ENCODE data around the gene CLCN4. TPM values are rescaled to one million over a fixed set of nuclear protein-coding genes. Genes with fewer than 3 reads are reported as not detected.

The CLCN4 gene
- total RNA-seq, 1 donor from 2014 or later = 13.8 TPM

- no peak for TF ChIP-seq CTCF (IDR thresholded peaks at IDR 0.05)
- peak overlapping the region; percentile 65 for H3K27ac ChIP-seq
- no peaks in the 10 kb centered on the region for H3K9me3 ChIP-seq
- intact Hi-C loops (cut with DNase I) = loop anchor here (10.0 kb wide), 1 partner anchor 96 kb away; no protein-coding TSS in a partner anchor
- H3K36me3 ChIP-seq = peaks cover 8% of the 10 kb centered on the region
- H3K4me1 ChIP-seq = peaks cover 39% of the 10 kb centered on the region
- H3K4me3 ChIP-seq = no peak overlapping the region
- peak; percentile 49 to 75 for ATAC-seq
- DNase-seq = no peak
- no peaks in the 10 kb centered on the region for H3K27me3 ChIP-seq (ENCODE audit: low read depth)
These were observed 45.8 kb upstream of the CLCN4 start for GRCh38 chrX:10110984-10111363.

- no peaks in the 10 kb centered on the region for H3K27me3 ChIP-seq (ENCODE audit: low read depth)
- ATAC-seq (peak; percentile 24 to 68), DNase-seq (no peak)
- H3K4me1 ChIP-seq = peaks cover 39% of the 10 kb centered on the region
- no peaks in the 10 kb centered on the region for H3K9me3 ChIP-seq
- peak overlapping the region; percentile 65 for H3K27ac ChIP-seq
- intact Hi-C loops (cut with DNase I) = loop anchor here (10.0 kb wide), 1 partner anchor 97 kb away; no protein-coding TSS in a partner anchor
- no peak for TF ChIP-seq CTCF (IDR thresholded peaks at IDR 0.05)
- H3K36me3 ChIP-seq = peaks cover 9% of the 10 kb centered on the region
- H3K4me3 ChIP-seq = no peak overlapping the region
These were observed 45.2 kb upstream of the CLCN4 start for GRCh38 chrX:10111364-10112148.

DNA sequence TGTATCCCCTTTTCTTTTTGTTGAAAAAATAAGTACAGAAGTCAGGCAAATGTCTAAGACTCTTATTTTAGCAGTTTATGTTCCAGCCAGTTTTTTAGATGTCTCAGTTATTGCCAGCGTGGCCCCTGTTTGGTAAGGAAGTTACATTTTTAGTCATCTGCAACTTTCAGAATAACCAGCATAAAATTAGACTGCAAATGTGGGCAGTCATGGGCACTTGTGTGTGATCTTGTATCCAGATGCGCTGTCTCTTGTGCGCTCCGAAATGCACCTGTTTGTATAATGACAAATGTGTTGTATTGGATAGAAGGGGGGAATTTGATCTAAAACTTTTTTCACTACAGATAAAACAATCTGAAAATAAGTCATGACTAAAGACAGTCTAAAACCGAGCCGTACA, 44.3 kb upstream of the CLCN4 start:
- no peak for DNase-seq
- Histone ChIP-seq H3K27me3 (ENCODE audit: low read depth) (no peaks in the 10 kb centered on the region), H3K4me3 (no peak overlapping the region), H3K9me3 (no peaks in the 10 kb centered on the region), H3K4me1 (peaks cover 39% of the 10 kb centered on the region), H3K27ac (peak overlapping the region; percentile 65), H3K36me3 (peaks cover 19% of the 10 kb centered on the region)
- TF ChIP-seq CTCF (IDR thresholded peaks at IDR 0.05) = no peak
- intact Hi-C loops (cut with DNase I) = loop anchor here (10.0 kb wide), 1 partner anchor 98 kb away; no protein-coding TSS in a partner anchor
- ATAC-seq = no peak

- no peaks in the 10 kb centered on the region for H3K9me3 ChIP-seq
- H3K27ac ChIP-seq = no peak overlapping the region
- ATAC-seq (no peak), DNase-seq (no peak)
- peaks cover 19% of the 10 kb centered on the region for H3K36me3 ChIP-seq
- H3K4me1 ChIP-seq = peaks cover 19% of the 10 kb centered on the region
- TF ChIP-seq CTCF (IDR thresholded peaks at IDR 0.05) = no peak
- H3K4me3 ChIP-seq = no peak overlapping the region
- H3K27me3 ChIP-seq (ENCODE audit: low read depth) = no peaks in the 10 kb centered on the region
- intact Hi-C loops (cut with DNase I) = loop anchor here (10.0 kb wide), 1 partner anchor 100 kb away; no protein-coding TSS in a partner anchor
These were observed 41.7 kb upstream of the CLCN4 start for GRCh38 chrX:10115082-10115481.

GRCh38 chrX:10117301-10117700, 39.5 kb upstream of the CLCN4 start:
- peaks cover 16% of the 10 kb centered on the region for H3K36me3 ChIP-seq
- H3K27ac ChIP-seq = no peak overlapping the region
- intact Hi-C loops (cut with DNase I) = loop anchor here (10.0 kb wide), 1 partner anchor 102 kb away; no protein-coding TSS in a partner anchor
- ATAC-seq = no peak
- no peak overlapping the region for H3K4me3 ChIP-seq
- no peak for TF ChIP-seq CTCF (IDR thresholded peaks at IDR 0.05)
- no peaks in the 10 kb centered on the region for H3K9me3 ChIP-seq
- H3K27me3 ChIP-seq (ENCODE audit: low read depth) = no peaks in the 10 kb centered on the region
- no peak for DNase-seq
- H3K4me1 ChIP-seq = peaks cover 30% of the 10 kb centered on the region

Measured in lower lobe of right lung (tissue), 2 donors.